ENCODE measurements around the gene POLR3A.

The POLR3A gene

DNA sequence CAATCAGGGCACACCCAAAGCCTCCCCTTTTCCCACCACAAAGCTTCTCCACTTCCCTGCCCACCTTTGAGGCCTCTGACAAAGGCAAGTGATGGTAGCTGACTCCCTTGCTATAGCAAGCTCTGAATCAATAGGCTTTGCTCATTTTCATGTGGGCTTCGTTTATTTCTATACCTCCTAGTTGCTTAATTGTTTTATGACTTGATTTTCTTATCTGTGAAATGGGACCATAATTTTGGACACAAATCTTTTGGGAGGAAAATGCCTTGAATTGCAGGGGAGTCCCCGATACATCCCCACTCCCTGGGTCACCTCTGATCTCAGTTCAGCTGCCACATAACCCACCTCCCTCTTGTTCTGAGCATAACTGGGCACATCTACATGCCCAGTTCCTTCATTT is 89.1 kb downstream of the POLR3A start:
- DNase-seq: no peak

DNA sequence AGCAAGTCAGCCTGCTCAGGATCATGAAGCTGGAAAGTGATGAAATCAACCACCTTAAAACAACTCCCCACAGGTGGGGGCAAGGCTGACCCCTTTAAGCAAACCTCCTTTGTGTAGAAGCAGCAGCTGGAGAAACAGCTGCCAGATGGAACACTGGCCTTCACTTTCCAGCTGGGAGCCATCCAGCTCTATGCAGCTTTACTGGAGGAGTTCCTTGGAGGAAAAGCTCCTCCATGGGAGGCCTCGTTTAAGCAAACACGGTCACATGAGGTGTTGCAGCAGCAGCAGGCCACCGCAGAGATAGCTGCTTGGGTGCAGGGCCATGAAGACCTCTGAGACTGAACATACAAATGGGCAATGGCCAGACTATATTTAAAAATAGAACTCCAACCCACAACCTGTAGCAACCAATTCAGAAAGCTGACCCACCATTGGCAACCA is 89.7 kb downstream of the POLR3A start:
- no peak for DNase-seq

DNA sequence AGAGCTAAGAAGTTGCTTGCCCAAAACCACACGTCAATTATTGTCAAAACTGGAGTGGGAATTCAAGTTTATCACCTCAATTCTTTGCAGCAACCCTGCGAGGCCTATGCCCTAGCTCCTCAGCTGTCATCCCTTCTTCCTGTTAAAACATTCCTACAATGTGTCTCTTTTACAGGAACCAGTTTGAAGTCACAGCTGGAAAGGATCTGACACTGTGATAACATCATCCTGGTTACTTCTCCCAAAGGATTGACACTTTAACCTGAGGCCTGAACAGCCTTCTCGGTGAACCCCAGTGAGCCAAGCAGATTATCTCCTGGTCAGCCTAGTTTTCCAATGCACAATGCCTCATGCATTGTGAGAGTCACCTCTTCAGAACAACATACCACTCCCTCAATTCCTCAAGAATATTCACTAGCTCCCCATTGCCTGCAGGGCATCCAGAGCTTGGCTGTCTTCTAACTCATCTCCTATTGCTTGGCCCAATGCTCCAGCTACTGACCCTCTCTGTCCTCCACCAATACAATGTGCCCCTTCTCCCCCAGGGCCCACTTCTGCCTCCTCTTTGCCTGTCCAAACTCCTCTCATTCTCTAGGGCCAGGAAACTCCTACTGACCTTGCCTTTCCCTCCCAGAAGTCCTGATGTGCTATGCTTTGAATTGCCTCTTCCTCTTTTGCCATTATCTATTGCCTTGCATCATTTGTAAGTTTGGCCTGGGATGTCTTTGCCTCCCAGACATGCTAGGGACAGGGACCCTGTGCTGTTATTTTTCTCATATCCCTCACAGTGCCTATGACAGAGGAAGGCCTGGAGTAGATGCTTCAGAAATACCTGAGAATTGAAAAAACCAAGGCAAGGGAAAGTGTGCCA is 92.4 kb downstream of the POLR3A start:
- DNase-seq: no peak

DNA sequence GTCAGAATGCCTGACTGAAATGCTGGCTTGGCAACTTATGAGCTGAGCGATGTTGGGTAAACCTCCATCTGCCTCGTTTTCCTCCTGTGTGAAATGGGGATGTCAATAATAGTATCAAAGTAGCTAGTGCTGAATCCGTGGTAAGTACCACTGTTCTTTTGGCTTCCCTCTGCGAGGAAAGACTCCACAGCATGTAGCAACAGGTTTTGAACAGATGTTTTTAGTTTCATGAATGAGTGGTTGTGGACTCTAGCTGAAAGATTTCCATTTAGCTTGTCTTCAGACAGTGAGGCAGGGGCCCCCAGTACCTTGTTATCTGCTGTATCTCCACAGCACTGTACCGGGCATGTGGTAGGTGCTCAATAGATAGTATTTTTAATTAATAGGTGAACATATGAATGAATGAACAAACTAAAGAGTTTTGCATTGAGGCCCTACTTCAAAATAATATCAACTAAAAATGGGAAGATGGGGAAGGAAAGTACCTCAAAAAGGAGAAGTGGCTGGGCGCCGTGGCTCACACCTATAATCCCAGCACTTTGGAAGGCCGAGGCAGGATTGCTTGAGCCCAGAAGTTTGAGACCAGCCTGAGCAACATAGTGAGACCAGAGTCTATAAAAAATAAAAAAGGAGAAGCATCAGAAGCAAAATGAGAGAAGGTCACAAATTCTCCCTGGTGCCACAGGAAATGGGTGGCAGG is 97.1 kb downstream of the POLR3A start:
- DNase-seq: no peak

DNA sequence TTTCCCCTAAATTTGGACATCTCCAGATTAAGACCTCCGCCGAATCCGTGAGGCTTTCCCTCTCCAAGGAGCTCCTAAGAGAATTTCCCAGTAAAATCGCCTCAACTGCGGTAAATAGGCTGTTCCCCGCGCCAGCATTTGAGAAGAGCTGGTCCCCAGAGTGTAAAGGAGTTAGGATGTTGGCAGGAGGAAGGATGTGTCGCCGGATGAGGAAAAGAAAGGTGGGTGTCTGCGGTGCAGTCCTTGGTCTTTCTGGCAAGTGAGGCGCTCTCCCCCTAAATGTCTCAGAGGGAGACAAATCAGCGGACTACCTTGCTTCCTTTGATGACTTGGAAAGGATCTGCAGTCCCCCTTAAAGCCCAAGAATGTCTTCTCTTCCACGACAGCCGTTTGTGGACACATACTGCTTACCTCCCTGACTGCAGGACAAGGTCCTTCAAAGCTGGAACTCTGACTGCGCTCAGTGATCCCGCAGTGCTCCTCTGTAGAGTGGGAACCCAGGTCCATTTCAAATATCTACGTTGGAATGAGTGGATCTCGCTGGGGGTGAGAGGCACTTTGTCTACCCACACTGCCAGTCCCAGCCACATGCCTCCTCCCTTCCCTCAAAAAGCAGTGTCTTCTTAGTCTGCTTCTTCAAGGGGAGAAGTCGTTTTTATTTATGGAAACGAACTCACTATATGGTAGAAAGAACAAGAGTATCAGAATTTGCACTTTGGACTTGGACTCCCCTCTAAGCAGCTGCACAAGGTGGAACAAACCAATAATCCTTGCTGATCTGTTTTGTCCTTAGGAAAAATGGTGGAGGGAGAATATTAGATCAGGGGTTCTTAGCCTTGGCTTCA is 101.7 kb downstream of the POLR3A start:
- DNase-seq: no peak

DNA sequence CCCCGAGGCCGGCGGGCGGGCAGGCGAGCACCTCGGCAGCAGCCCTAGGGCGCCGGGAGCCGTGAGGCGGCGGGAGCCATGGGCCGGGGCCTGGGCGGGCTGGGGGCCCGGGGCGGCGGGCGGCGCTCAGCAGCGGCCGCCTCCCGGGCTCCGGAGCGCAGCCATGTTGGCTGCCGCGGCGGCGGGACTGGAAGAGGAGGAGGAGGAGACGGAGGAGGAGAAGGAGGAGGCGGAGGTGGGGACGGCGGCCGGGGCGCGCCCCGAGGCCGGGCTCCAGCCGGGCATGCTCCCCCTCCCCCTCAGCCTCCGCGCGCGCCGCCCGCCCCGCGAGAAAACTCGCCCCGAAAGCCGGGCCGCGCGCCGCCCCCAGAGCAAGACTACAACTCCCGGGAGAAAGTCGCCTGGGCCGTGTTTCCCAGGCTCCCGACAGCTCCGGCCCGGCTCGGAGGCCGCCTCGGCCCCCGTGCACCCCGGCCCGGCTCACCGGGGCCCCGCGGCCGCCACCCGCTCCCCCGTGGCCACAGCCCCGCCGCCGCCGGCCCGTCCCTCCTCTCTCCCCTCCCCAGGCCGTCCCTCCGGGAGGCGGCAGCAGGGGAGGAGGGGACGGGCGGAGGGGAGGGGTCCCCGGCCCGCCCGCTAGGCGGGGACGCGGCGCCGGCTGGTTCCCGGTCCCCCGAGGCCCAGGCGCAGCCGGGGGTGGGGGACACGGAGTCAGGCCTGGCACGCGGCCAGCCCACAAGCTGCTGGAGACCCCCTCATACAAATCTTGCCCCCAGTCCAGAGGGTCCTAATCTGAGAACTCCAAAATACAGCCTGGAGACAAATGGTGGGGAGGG is 102.5 kb downstream of the POLR3A start, which contains the start of gene DLG5:
DLG5 (minus strand) TSS at position 190 of the 836 bp plus-strand sequence. CDS start 235 bp downstream, outside the sequence.
- peak; percentile 36 for DNase-seq

DNA sequence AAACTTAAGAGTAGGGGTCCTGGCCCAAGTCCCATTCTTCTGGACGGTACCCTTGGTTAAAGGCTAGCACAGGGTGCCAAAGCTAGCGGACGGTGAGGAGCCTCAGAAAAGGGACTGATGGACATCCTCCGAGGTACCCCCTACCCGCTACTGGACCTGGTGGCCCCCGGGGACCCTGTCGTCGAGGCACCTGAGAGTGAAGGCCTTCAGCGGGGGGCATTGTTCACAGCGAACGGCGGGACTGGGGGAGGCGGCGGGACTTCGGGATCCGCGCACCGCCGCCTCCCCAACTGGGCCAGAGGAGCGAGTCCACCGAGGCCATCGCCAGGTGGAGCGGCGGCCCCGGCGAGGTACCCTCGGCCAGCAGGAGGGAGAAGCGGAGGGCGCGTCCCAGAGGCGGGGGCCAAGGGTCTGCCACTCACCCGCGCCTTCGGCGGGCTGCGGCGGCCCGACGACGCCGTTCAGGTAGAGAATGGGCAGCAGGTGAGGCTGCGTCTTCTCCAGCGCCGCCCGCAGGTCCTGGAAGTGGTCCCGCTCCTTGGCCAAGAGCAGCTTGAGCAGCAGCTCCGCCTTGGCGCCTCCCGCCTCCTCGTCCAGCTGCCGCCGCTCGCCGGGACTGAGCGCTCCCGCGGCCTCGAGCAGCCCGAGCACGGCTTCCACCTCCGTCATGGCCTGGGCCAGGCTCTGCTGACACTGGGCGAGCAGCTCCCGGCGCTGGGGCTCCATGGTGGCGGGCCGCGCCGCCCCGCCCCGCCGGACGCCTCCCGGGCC is 103.3 kb downstream of the POLR3A start:
- peak; percentile 33 for DNase-seq

DNA sequence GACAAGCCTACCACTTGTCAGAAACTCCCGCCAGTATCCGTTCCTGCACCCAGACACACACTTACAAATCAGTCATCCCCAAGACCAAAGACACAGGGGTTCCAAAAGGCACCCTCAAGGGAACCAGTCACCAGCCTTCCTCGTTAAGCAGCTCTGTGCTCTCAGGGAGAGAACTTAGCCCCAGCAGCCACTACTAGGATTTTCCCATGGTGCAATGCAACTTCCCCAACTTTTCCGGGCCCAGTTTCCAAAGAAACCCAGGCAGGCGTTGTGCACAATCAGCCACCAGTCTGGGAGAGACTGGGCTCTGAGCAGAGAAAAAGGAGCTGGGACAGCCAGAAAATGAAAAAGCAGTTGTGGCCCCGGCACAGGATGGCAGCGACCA is 103.9 kb downstream of the POLR3A start:
- no peak for DNase-seq

DNA sequence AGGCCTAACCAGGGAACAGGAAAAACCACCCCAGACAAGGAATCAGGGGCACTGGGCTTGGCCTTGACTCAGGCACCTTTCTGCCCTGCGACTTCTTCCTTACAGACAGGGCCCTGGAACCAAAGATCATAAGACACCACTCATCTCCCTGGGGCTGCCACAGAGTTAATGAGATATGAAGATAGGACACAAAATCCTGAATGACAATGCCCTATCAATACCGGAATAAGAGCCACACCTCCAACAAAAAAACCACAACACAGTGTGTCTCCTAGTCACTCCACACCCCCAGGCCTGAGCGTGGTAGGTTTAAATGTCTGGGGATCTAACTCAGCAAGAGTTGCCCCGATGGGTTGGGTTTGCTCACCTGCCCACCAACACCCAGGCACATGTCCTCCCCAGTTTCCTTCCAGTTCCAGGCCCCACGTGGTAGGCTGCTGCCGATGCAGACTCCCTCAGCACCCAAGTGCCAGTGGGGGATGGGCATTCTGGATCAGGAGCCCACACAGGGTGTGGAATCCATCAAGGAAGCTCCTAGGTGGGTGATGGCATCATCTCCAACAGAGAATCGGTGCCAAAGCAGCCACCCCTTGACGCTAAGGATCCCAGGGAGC is 106.6 kb downstream of the POLR3A start:
- no peak for DNase-seq

DNA sequence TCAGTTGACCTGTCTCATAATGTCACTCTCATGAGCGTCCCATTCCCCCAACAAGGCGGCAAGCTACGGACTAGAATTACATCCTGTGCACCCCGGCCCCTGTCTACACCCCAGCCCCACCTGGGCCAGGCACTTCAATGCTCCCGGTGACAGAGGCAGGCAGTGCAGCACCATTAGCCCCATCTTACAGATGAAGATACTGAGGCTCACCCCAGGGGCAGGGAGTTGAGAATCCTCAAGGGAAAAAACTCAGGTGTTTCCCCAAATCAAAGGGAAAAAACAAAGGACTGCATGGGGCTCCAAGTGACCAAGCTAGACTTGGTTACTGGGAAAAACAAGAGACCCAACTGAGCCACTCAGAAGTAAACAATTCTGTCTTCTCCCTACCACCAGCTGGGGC is 107.3 kb downstream of the POLR3A start:
- DNase-seq: no peak

DNA sequence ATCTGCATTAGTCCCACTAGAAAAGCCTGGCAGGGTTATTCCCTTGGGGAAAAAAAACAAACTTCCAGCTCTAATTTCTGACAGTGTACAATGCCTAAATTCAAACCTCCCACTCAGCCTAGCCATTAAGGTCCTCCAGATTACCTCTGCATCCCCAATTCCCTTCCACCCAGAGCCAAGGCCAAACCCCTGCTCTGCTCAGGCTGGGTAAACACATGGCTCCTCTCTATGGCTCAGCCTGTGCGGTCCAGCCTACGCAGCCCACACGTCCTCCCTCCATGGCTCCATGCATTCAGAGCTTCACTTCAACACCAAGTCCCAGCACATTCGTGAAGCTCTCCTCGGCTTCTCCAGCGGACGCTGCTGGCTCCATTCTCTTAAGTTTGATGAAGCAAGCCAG is 107.9 kb downstream of the POLR3A start:
- DNase-seq: no peak

DNA sequence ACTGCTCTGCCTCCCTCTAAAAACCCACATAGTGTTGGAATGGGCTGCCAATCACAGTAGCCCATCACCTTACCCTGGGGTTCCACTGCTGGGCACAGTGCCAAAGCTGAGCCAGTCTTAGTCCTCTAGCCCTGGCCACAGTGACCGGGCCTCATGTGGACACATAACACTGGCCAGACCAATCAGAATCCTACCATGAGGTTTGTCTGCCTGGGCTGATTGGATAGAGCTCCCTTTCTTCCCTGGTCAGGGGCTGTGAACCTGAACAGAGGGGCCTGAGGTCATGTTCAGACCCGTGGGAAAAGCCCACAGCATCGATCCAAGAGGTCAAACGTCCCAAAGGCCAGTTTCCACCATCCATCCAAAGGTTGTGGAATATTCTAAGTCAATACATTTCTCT is 108.8 kb downstream of the POLR3A start:
- no peak for DNase-seq

DNA sequence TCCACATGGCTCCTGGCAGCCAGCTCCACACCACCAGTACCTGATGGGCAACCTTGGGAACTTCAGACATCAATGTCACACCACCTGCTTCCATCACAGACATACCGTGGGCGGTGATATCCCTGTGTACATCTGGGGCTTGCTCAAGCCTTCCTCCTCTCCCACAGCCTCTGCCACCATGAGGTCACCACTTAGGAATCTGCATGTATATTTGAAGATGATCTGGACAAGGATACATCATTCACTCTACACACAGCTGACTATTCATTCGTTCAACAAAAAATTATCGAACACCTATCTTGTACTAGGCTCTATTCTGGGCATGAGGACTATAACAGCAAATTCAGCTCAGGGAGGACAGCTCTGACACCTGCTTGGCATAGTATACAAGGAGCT is 109.6 kb downstream of the POLR3A start:
- no peak for DNase-seq
